Chondrocyte (in vitro differentiated cells): ENCODE data around the gene AK1. TPM values are rescaled to one million over a fixed set of nuclear protein-coding genes. Genes with fewer than 3 reads are reported as not detected.
A peak's percentile ranks its signal among the peaks of the same experiment; 100 is the strongest.

Experiments
- DNase-seq: peaks from one replicate; pipeline ENCODE4 v3.0.0; 2021; ENCODE audit warnings: mixed read lengths, low spot score
- H3K27ac Mint-ChIP-seq: one replicate; pipeline ENCODE4 v1.8.0; 2021; ENCODE audit warnings: mild to moderate bottlenecking, moderate library complexity, mixed read lengths; ENCODE audit not compliant: unreplicated experiment
- H3K27me3 Mint-ChIP-seq: 2 replicates; pipeline ENCODE4 v1.8.0; 2021; ENCODE audit warnings: low read depth, mixed read lengths
- H3K36me3 Mint-ChIP-seq: 2 replicates; pipeline ENCODE4 v1.8.0; 2021; ENCODE audit warnings: low read depth, mixed read lengths
- H3K4me1 Mint-ChIP-seq: 2 replicates; pipeline ENCODE4 v1.8.0; 2021; ENCODE audit warnings: low read depth, mild to moderate bottlenecking, mixed read lengths
- H3K4me3 Mint-ChIP-seq: one replicate; pipeline ENCODE4 v1.8.0; 2021; ENCODE audit warnings: mild to moderate bottlenecking, moderate library complexity, mixed read lengths; ENCODE audit not compliant: unreplicated experiment
- H3K9me3 Mint-ChIP-seq: 2 replicates; pipeline ENCODE4 v1.8.0; 2021; ENCODE audit warnings: low read depth, mixed read lengths
- CTCF ChIP-seq: fragments of 200-600 bp; sonication (generic); IDR thresholded peaks from 2 replicates; pipeline ENCODE4 v1.5.0; 2021; ENCODE audit warnings: antibody characterized with exemption, mild to moderate bottlenecking, moderate library complexity
- total RNA-seq: library from RNA; stranded (reverse); gene quantifications from 3 replicates; pipeline ENCODE4 v1.2.1, GENCODE V29; 2021

The AK1 gene
- total RNA-seq, 1 donor from 2014 or later, result 77.2 TPM

- Mint-ChIP-seq H3K27me3 (no peaks in the 10 kb centered on the region), H3K9me3 (no peaks in the 10 kb centered on the region), H3K4me3 (no peak overlapping the region), H3K36me3 (peaks cover 11% of the 10 kb centered on the region), H3K4me1 (no peaks in the 10 kb centered on the region), H3K27ac (no peak overlapping the region)
- no peak for TF ChIP-seq CTCF
- no peak for DNase-seq
Observed at GRCh38 chr9:127866535-127866934, 10.9 kb downstream of the AK1 start.

- Mint-ChIP-seq H3K27ac (no peak overlapping the region), H3K9me3 (no peaks in the 10 kb centered on the region), H3K4me3 (no peak overlapping the region), H3K27me3 (no peaks in the 10 kb centered on the region), H3K4me1 (no peaks in the 10 kb centered on the region), H3K36me3 (peaks cover 7% of the 10 kb centered on the region)
- peak; percentile 9 for TF ChIP-seq CTCF
- no peak for DNase-seq
Observed at GRCh38 chr9:127865645-127866464, 11.6 kb downstream of the AK1 start.

GRCh38 chr9:127863191-127863621 is 14.3 kb downstream of the AK1 start:
- Mint-ChIP-seq H3K36me3 (peaks cover 3% of the 10 kb centered on the region), H3K4me1 (peaks cover 6% of the 10 kb centered on the region), H3K27me3 (no peaks in the 10 kb centered on the region)

GRCh38 chr9:127862075-127863011 is 15.1 kb downstream of the AK1 start:
- Mint-ChIP-seq H3K36me3 (peaks cover 3% of the 10 kb centered on the region), H3K4me3 (no peak overlapping the region), H3K27me3 (no peaks in the 10 kb centered on the region), H3K4me1 (peaks cover 10% of the 10 kb centered on the region), H3K9me3 (no peaks in the 10 kb centered on the region), H3K27ac (no peak overlapping the region)
- no peak for TF ChIP-seq CTCF
- no peak for DNase-seq

More at GRCh38 chr9:127863191-127863621, 14.3 kb downstream of the AK1 start:
- Mint-ChIP-seq H3K27ac (no peak overlapping the region), H3K9me3 (no peaks in the 10 kb centered on the region), H3K4me3 (no peak overlapping the region)
- no peak for TF ChIP-seq CTCF
- DNase-seq, result no peak

- no peak for DNase-seq
- Mint-ChIP-seq H3K9me3 (no peaks in the 10 kb centered on the region), H3K36me3 (peaks cover 1% of the 10 kb centered on the region), H3K27ac (no peak overlapping the region), H3K27me3 (no peaks in the 10 kb centered on the region), H3K4me3 (no peak overlapping the region), H3K4me1 (peaks cover 13% of the 10 kb centered on the region)
- TF ChIP-seq CTCF, result no peak
Observed at GRCh38 chr9:127860779-127861178, 16.7 kb downstream of the AK1 start.
